Measurements from ENCODE around the gene RHBDL3. TPM values are rescaled to one million over a fixed set of nuclear protein-coding genes. Genes with fewer than 3 reads are reported as not detected.

The RHBDL3 gene
- total RNA-seq, 2 experiments from 2014 or later: 0.15 TPM; not detected in 1

DNA sequence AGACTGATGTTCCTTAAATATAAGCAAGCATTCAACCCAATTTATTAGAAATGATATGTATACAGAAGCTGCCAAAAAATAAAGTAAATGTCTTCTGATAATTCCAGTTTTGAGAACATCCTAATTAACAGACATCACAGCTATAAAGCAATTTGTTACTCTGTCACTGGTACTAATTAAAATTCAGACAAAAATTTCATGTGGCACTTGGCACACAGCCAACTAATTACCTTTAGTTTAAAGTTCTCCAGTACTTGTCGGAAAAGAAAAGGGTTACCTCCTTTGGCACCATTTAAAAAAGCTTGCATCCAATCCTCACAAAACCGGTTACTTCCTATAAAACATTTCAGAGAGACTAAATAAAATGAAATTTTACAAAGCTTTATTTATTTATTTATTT lies 67.6 kb downstream of the RHBDL3 start:
- no peak overlapping the region for H3K4me3 ChIP-seq (ENCODE audit: low read depth, low read length, poor library complexity, severe bottlenecking)
- H4K20me1 ChIP-seq (ENCODE audit: insufficient read depth, low read length): no peaks in the 10 kb centered on the region
- H2AFZ ChIP-seq (ENCODE audit: low read length): no peak overlapping the region
- BruUV-seq (replicated peaks): no TSS peak
- intact Hi-C loops (cut with micrococcal nuclease; ENCODE audit: unreplicated experiment): no loop called here
- no peak overlapping the region for H3K27ac ChIP-seq (ENCODE audit: low read depth, low read length, poor library complexity, severe bottlenecking)
- H3K79me2 ChIP-seq (ENCODE audit: insufficient read depth, low read depth, low read length): no peaks in the 10 kb centered on the region
- POLR2A ChIA-PET: interaction anchor here (0.7 kb wide), 1 partner anchor 16 kb away, joined by 3 read pairs; no protein-coding TSS in a partner anchor
- peaks cover 67% of the 10 kb centered on the region for H3K36me3 ChIP-seq (ENCODE audit: insufficient read depth, low read length)
- CTCF ChIA-PET (ENCODE audit: unreplicated experiment): no interaction called here
- H3K4me1 ChIP-seq (ENCODE audit: insufficient read depth, low read length, poor library complexity, severe bottlenecking): peaks cover 16% of the 10 kb centered on the region
- H3K9me3 ChIP-seq (ENCODE audit: low read length): no peaks in the 10 kb centered on the region
- no peak overlapping the region for H3K4me2 ChIP-seq (ENCODE audit: low read length)
- DNase-seq (ENCODE audit: low spot score): no peak
- H3K9me2 ChIP-seq (ENCODE audit: insufficient read depth, low read length): no peaks in the 10 kb centered on the region
- TF ChIP-seq, protein P1, sequence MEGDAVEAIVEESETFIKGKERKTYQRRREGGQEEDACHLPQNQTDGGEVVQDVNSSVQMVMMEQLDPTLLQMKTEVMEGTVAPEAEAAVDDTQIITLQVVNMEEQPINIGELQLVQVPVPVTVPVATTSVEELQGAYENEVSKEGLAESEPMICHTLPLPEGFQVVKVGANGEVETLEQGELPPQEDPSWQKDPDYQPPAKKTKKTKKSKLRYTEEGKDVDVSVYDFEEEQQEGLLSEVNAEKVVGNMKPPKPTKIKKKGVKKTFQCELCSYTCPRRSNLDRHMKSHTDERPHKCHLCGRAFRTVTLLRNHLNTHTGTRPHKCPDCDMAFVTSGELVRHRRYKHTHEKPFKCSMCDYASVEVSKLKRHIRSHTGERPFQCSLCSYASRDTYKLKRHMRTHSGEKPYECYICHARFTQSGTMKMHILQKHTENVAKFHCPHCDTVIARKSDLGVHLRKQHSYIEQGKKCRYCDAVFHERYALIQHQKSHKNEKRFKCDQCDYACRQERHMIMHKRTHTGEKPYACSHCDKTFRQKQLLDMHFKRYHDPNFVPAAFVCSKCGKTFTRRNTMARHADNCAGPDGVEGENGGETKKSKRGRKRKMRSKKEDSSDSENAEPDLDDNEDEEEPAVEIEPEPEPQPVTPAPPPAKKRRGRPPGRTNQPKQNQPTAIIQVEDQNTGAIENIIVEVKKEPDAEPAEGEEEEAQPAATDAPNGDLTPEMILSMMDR (conservative IDR thresholded peaks at IDR 0.05; ENCODE audit: low read length): no peak
- TF ChIP-seq EZH2phosphoT487 (IDR thresholded peaks at IDR 0.05; ENCODE audit: borderline replicate concordance, low read depth, low read length): no peak

- no peak overlapping the region for H3K27ac ChIP-seq (ENCODE audit: low read depth, low read length, poor library complexity, severe bottlenecking)
- H4K20me1 ChIP-seq (ENCODE audit: insufficient read depth, low read length): no peaks in the 10 kb centered on the region
- ChIA-PET CTCF (ENCODE audit: unreplicated experiment) (no interaction called here), POLR2A (no interaction called here)
- peaks cover 80% of the 10 kb centered on the region for H3K36me3 ChIP-seq (ENCODE audit: insufficient read depth, low read length)
- H3K4me3 ChIP-seq (ENCODE audit: low read depth, low read length, poor library complexity, severe bottlenecking): no peak overlapping the region
- H3K9me3 ChIP-seq (ENCODE audit: low read length): no peaks in the 10 kb centered on the region
- no peak overlapping the region for H2AFZ ChIP-seq (ENCODE audit: low read length)
- no TSS peak for BruUV-seq (replicated peaks)
- H3K4me1 ChIP-seq (ENCODE audit: insufficient read depth, low read length, poor library complexity, severe bottlenecking): no peaks in the 10 kb centered on the region
- intact Hi-C loops (cut with micrococcal nuclease; ENCODE audit: unreplicated experiment): no loop called here
- TF ChIP-seq, protein P1 (conservative IDR thresholded peaks at IDR 0.05; ENCODE audit: low read length): no peak
- TF ChIP-seq EZH2phosphoT487 (IDR thresholded peaks at IDR 0.05; ENCODE audit: borderline replicate concordance, low read depth, low read length): no peak
- DNase-seq (ENCODE audit: low spot score): no peak
- H3K79me2 ChIP-seq (ENCODE audit: insufficient read depth, low read depth, low read length): 0 out of 2 replicates have a peak, but pooled peaks cover 3% of the 10 kb centered on the region
- H3K4me2 ChIP-seq (ENCODE audit: low read length): no peak overlapping the region
- H3K9me2 ChIP-seq (ENCODE audit: insufficient read depth, low read length): no peaks in the 10 kb centered on the region
Measured at GRCh38 chr17:32335046-32335445, 69.4 kb downstream of the RHBDL3 start.

DNA sequence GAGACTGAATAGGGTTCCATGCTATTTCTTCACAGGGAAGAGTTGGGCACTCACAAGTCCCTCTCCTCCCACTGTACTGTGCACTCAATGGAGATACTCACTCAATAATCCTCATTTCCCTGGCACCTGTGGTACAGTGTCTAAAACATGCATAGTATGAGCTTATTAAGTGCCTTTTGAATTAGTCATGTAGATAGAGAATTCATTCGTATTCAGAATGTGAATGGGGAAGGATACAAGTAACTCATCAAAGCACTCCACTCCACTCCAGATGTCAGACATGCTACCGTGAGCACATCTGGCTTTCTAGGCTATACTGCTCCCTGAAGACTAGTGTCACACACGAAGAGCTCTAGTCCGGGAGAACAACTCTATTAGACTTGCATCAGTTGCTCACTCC lies 70.1 kb downstream of the RHBDL3 start:
- no TSS peak for BruUV-seq (replicated peaks)
- TF ChIP-seq, protein P1 (conservative IDR thresholded peaks at IDR 0.05; ENCODE audit: low read length): no peak
- TF ChIP-seq EZH2phosphoT487 (IDR thresholded peaks at IDR 0.05; ENCODE audit: borderline replicate concordance, low read depth, low read length): no peak
- no peak overlapping the region for H2AFZ ChIP-seq (ENCODE audit: low read length)
- H4K20me1 ChIP-seq (ENCODE audit: insufficient read depth, low read length): no peaks in the 10 kb centered on the region
- peaks cover 82% of the 10 kb centered on the region for H3K36me3 ChIP-seq (ENCODE audit: insufficient read depth, low read length)
- no peak for DNase-seq (ENCODE audit: low spot score)
- peaks cover 7% of the 10 kb centered on the region; the same call in 1 of the 2 replicates for H3K79me2 ChIP-seq (ENCODE audit: insufficient read depth, low read depth, low read length)
- ChIA-PET POLR2A (no interaction called here), CTCF (ENCODE audit: unreplicated experiment) (no interaction called here)
- H3K4me2 ChIP-seq (ENCODE audit: low read length): no peak overlapping the region
- H3K9me3 ChIP-seq (ENCODE audit: low read length): no peaks in the 10 kb centered on the region
- H3K4me1 ChIP-seq (ENCODE audit: insufficient read depth, low read length, poor library complexity, severe bottlenecking): peaks cover 2% of the 10 kb centered on the region
- H3K9me2 ChIP-seq (ENCODE audit: insufficient read depth, low read length): no peaks in the 10 kb centered on the region
- no peak overlapping the region for H3K27ac ChIP-seq (ENCODE audit: low read depth, low read length, poor library complexity, severe bottlenecking)
- H3K4me3 ChIP-seq (ENCODE audit: low read depth, low read length, poor library complexity, severe bottlenecking): no peak overlapping the region
- intact Hi-C loops (cut with micrococcal nuclease; ENCODE audit: unreplicated experiment): no loop called here

All from OCI-LY7 (cell line).